Breast epithelium (tissue), 4 donors: Measurements from ENCODE around the gene SAFB2. TPM values are rescaled to one million over a fixed set of nuclear protein-coding genes. Genes with fewer than 3 reads are reported as not detected.

Experiments
- DNase-seq, 2 donors: peaks; one replicate each; pipeline ENCODE4 v3.0.0-alpha.2; 2019; ENCODE audit warnings: low spot score in 2 of 2
- H3K27ac ChIP-seq, 2 donors: fragments of 200-600 bp; sonication (generic) in 1 of 2; one replicate each; pipeline ENCODE4 v1.5.1; 2016 to 2019; ENCODE audit warnings: mild to moderate bottlenecking in 1 of 2
- H3K27me3 ChIP-seq, 2 donors: fragments of 200-600 bp; sonication (generic) in 1 of 2; one replicate each; pipeline versions ENCODE4 v1.5.1 to v1.6.0; 2017 to 2019; ENCODE audit warnings: control low read depth in 1 of 2, mild to moderate bottlenecking in 1 of 2
- H3K36me3 ChIP-seq: fragments of 200-600 bp; one replicate; pipeline ENCODE4 v1.5.1; 2019
- H3K4me1 ChIP-seq, 2 donors: fragments of 200-600 bp; sonication (generic); one replicate each; pipeline ENCODE4 v1.5.1; 2016 to 2019; ENCODE audit warnings: control low read depth in 1 of 2
- H3K4me3 ChIP-seq, 3 donors: fragments of 200-600 bp; sonication (generic); 1 replicate in 2 of 3; 2 replicates in 1 of 3; pipeline ENCODE4 v1.5.1; 2016 to 2019; ENCODE audit warnings: mild to moderate bottlenecking in 3 of 3, moderate library complexity in 2 of 3
- H3K9me3 ChIP-seq, 2 donors: fragments of 200-600 bp; sonication (generic) in 1 of 2; one replicate each; pipeline ENCODE4 v1.5.1; 2016 to 2019; ENCODE audit warnings: control low read depth in 1 of 2
- POLR2A ChIP-seq: fragments of 450-650 bp; IDR thresholded peaks from one replicate; pipeline ENCODE4 v1.6.1; 2016; ENCODE audit warnings: antibody characterized with exemption, mild to moderate bottlenecking, moderate library complexity
- POLR2AphosphoS5 ChIP-seq, 3 donors: sonication (generic); formaldehyde crosslinking; IDR thresholded peaks; one replicate each; pipeline ENCODE4 v1.6.1; 2017; ENCODE audit warnings: antibody characterized with exemption in 3 of 3
- intact Hi-C: fragments of 100-400 bp; cut with DNase I; formaldehyde crosslinking; loops from one replicate; pipeline ENCODE4 v1.15.1; 2023; ENCODE audit warnings: low total_unique reads
- total RNA-seq, 3 donors: library from RNA; depleted of rRNA; stranded (reverse); fragments of >200 nt; gene quantifications; one replicate each; pipeline ENCODE4 v1.1.0, GENCODE V29; 2016
- TF ChIP-seq, protein P1 (sequence below), 3 donors: fragments of 450-650 bp; IDR thresholded peaks; one replicate each; pipeline ENCODE4 v1.5.1; 2016 to 2017; ENCODE audit warnings: antibody characterized with exemption in 3 of 3, mild to moderate bottlenecking in 3 of 3, moderate library complexity in 3 of 3

The SAFB2 gene
- total RNA-seq, 3 donors from 2014 or later = 46.4 to 68.8 (median 62.1) TPM

DNA sequence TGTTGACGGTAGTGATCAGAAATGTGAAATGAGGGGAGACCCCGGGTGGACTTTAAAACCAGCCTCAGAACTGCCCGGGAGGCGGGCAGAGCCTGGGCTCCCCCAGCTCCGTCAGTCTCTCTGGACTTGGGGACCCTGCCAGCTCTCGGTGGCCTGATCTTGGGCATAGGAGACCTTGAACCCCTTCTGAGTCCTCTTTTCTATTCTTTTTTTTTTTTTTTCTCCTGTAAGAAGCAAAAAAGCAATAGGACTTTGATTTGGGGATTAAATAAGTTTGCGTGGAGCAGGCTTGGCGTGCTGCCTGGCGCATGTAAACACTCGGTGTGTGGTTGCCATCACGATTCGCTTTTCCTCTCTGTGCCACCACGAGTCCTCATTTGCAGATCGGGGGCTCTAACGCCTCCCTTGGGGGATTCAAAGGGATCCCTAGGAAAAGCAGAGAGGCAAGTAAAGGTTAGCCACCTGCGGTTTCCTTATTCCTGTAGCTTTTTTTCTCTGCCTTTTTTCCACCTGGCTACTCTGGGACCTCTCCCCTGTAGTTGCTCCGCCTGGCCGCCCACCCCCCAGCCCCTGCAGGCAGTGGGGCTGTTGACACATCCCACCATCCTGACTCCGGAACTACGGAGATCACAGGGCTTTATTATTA lies 1.6 kb upstream of the SAFB2 start:
- Histone ChIP-seq H3K27ac (peak overlapping the region; percentile 95 to 98), H3K36me3 (no peaks in the 10 kb centered on the region), H3K4me3 (peak overlapping the region; percentile 88 to 99 (median 99)), H3K27me3 (no peaks in the 10 kb centered on the region), H3K4me1 (peaks cover 0 to 33% of the 10 kb centered on the region in 2 donors), H3K9me3 (no peaks in the 10 kb centered on the region)
- peak; percentile 27 to 63 for DNase-seq
- intact Hi-C loops = no loop called here
- TF ChIP-seq, protein P1, sequence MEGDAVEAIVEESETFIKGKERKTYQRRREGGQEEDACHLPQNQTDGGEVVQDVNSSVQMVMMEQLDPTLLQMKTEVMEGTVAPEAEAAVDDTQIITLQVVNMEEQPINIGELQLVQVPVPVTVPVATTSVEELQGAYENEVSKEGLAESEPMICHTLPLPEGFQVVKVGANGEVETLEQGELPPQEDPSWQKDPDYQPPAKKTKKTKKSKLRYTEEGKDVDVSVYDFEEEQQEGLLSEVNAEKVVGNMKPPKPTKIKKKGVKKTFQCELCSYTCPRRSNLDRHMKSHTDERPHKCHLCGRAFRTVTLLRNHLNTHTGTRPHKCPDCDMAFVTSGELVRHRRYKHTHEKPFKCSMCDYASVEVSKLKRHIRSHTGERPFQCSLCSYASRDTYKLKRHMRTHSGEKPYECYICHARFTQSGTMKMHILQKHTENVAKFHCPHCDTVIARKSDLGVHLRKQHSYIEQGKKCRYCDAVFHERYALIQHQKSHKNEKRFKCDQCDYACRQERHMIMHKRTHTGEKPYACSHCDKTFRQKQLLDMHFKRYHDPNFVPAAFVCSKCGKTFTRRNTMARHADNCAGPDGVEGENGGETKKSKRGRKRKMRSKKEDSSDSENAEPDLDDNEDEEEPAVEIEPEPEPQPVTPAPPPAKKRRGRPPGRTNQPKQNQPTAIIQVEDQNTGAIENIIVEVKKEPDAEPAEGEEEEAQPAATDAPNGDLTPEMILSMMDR (IDR thresholded peaks at IDR 0.05) = no peak
- TF ChIP-seq POLR2A = no peak
- no peak for TF ChIP-seq POLR2AphosphoS5 (IDR thresholded peaks at IDR 0.05)

DNA sequence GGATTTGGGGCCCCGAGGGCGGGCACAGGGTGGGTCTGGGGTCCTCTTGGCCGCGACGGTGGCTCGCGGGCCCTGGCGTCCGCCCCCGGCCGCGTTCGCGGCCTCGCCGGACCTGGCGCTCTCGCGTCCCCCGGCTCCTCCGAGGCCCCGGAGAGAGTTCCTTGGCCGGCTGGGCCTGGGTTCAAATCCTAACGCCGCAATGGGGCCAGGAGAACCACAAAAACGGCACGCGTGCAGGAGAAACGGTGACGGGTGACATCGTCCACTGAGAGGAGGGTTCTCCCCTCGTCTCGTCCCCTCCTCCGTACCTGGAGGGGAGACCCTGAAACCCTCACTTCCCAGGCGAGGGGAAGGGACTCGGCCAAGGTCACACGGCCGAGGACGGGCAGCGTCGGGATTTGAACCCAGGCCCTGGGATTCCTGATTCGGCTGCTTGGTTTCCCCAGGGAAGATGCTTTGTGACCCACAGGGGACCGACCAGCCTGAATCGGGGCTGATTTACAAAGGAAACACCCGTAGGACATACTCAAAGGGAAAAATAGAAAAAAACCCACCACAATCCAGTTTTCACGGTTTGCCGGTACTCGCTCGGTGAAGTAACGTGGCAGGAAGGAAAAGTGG lies 931 bp upstream of the SAFB2 start:
- intact Hi-C loops = no loop called here

DNA sequence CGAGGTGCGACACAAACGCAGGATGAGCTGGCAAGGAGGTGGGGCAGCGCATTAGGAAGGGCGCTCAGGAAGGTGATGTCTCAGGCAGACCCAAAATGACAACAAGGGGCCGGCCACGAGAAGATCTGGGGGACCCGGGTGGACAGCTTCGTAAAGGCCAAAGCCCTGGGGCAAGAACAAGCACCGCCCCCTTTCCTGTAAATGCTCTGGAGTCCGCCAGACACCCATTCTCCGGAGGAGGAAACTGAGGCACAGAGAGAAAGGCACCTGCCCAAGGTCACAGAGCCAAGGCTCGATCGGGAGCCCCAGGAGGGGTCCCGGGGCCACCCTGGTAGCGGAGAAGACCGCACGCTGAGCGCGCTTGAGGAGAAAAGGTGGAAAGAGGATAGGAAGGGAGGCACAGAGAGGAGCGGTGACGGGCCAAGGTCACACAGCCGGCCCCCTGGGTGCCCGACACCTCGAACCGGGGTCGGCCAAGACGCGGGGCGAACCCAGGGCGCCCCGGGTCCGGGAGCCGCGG lies 571 bp downstream of the SAFB2 start:
- Histone ChIP-seq H3K4me1 (peaks cover 0 to 33% of the 10 kb centered on the region in 2 donors), H3K4me3 (peak overlapping the region; percentile 88 to 99 (median 99)), H3K27ac (peak overlapping the region; percentile 95 to 98), H3K9me3 (no peaks in the 10 kb centered on the region), H3K36me3 (no peaks in the 10 kb centered on the region), H3K27me3 (no peaks in the 10 kb centered on the region)
- intact Hi-C loops = no loop called here
- peak in 1 of 2 donors; percentile 32 for DNase-seq
- TF ChIP-seq POLR2AphosphoS5 (IDR thresholded peaks at IDR 0.05) (no peak), POLR2A (no peak)
- TF ChIP-seq, protein P1 (IDR thresholded peaks at IDR 0.05) = no peak

More for the DNA sequence above, 931 bp upstream of the SAFB2 start:
- H3K27ac ChIP-seq = peak overlapping the region; percentile 95 to 98
- peak overlapping the region; percentile 88 to 99 (median 99) for H3K4me3 ChIP-seq
- H3K4me1 ChIP-seq = peaks cover 0 to 33% of the 10 kb centered on the region in 2 donors
- H3K27me3 ChIP-seq = no peaks in the 10 kb centered on the region
- DNase-seq = peak in 1 of 2 donors; percentile 19
- H3K9me3 ChIP-seq = no peaks in the 10 kb centered on the region
- TF ChIP-seq POLR2AphosphoS5 (IDR thresholded peaks at IDR 0.05) = no peak
- TF ChIP-seq, protein P1 (IDR thresholded peaks at IDR 0.05) = no peak
- no peak for TF ChIP-seq POLR2A
- no peaks in the 10 kb centered on the region for H3K36me3 ChIP-seq

DNA sequence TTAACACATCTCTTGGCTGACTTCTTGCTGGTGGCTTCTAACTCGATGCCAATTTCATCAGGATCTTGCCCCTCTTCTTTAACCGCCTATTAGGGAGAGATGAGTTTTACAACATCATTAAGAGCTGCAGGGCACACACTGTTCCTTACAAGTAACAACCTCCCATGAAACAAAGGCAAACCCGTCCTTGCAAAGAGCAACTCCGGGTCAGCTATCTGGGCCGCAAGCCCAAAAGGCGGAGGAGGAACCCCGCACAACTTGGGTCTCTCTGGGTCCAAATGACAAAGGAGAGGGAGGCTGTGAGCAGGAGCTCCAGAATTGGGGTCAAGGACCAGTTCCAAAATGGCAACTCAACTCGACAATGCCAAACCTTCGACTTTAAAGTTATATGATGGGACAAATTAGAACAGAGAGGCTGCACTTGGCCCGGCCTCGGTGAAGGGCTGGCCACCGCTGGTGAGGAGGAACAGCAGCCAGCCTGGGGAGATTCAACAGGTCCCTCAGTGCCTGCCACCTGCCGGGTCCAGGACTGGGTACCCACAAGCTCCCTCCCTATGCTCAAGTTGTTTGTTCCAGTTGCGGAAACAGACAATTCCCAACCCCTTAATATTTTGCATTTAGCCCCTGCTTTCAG lies 1.1 kb downstream of the SAFB2 start:
- H3K9me3 ChIP-seq = no peaks in the 10 kb centered on the region
- peak overlapping the region; percentile 95 to 98 for H3K27ac ChIP-seq
- no peaks in the 10 kb centered on the region for H3K27me3 ChIP-seq
- TF ChIP-seq, protein P1 (IDR thresholded peaks at IDR 0.05) = no peak
- TF ChIP-seq POLR2AphosphoS5 (IDR thresholded peaks at IDR 0.05) = peak in 1 of 3 donors; percentile 18
- TF ChIP-seq POLR2A = no peak
- intact Hi-C loops = no loop called here
- H3K4me1 ChIP-seq = peaks cover 0 to 28% of the 10 kb centered on the region in 2 donors
- H3K36me3 ChIP-seq = no peaks in the 10 kb centered on the region
- peak in 1 of 2 donors; percentile 25 for DNase-seq
- peak overlapping the region; percentile 88 to 99 (median 99) for H3K4me3 ChIP-seq
